SU-DHL-6 (cell line): ENCODE results near the gene FXYD1.

Experiments used
- CTCF ChIP-seq: fragments of 200-600 bp; sonication (generic); IDR thresholded peaks from one replicate; pipeline ENCODE4 v1.5.1; 2017; ENCODE audit warnings: antibody characterized with exemption, mild to moderate bottlenecking, low read length, moderate library complexity; ENCODE audit not compliant: insufficient read depth, poor library complexity, severe bottlenecking
- EZH2phosphoT487 ChIP-seq: fragments of 200-600 bp; sonication (generic), shearing (Covaris generic); conservative IDR thresholded peaks from 2 replicates; pipeline ENCODE4 v1.6.1; 2018; ENCODE audit warnings: mild to moderate bottlenecking, antibody characterized with exemption, low read length, moderate library complexity, mixed read lengths

DNA sequence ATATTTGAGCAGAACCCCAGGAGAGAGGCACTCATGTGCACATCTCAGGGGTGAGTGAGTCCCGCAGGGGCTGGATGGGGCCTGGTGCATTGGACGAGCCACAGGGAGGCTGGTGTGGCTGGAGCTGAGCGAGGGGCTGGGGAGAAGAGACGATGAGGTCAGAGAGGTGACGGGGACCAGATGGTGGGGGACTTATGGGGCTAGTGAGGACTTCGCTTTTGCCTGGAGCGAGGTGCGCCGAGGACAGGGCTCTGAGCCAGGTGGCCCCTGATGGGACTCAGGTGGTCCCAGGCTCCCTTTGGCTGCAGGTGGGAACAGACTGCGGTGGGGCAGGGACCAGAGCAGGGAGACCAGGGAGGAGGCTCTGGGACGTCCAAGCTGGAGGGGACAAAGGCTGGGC, 29.9 kb upstream of the FXYD1 start:
- TF ChIP-seq CTCF (no peak), EZH2phosphoT487 (no peak)
